GM21529 (cell line): Measurements from ENCODE around the gene IDH3A.

Experiments
- ATAC-seq: cut with Tn5 transposase; IDR thresholded peaks from one replicate; pipeline ENCODE4 v1.9.1; 2021; ENCODE audit not compliant: unreplicated experiment

The IDH3A gene

GRCh38 chr15:78201281-78202190, 52.4 kb downstream of the IDH3A start:
- ATAC-seq: no peak

GRCh38 chr15:78203346-78204225, 54.4 kb downstream of the IDH3A start:
- ATAC-seq: no peak

- ATAC-seq: no peak
These were observed 55.5 kb downstream of the IDH3A start for GRCh38 chr15:78204351-78205309.

- no peak for ATAC-seq
These were observed 56.2 kb downstream of the IDH3A start for GRCh38 chr15:78205337-78205736.

GRCh38 chr15:78205856-78206255, 56.7 kb downstream of the IDH3A start:
- no peak for ATAC-seq

- no peak for ATAC-seq
These were observed 57.4 kb downstream of the IDH3A start for GRCh38 chr15:78206326-78207109.

- no peak for ATAC-seq
These were observed 57.9 kb downstream of the IDH3A start for GRCh38 chr15:78207110-78207458.

- ATAC-seq: no peak
These were observed 58.6 kb downstream of the IDH3A start for GRCh38 chr15:78207641-78208340.

GRCh38 chr15:78208341-78208844, 59.2 kb downstream of the IDH3A start:
- no peak for ATAC-seq

- no peak for ATAC-seq
These were observed 59.9 kb downstream of the IDH3A start for GRCh38 chr15:78208887-78209645.

- ATAC-seq: no peak
These were observed 60.6 kb downstream of the IDH3A start for GRCh38 chr15:78209646-78210348.

GRCh38 chr15:78210349-78210717, 61.2 kb downstream of the IDH3A start:
- no peak for ATAC-seq

- ATAC-seq: no peak
These were observed 62.2 kb downstream of the IDH3A start for GRCh38 chr15:78211189-78211921.

GRCh38 chr15:78212008-78212407, 62.8 kb downstream of the IDH3A start:
- ATAC-seq: no peak

GRCh38 chr15:78212546-78213424, 63.6 kb downstream of the IDH3A start:
- no peak for ATAC-seq

- ATAC-seq: no peak
These were observed 64.2 kb downstream of the IDH3A start for GRCh38 chr15:78213425-78213750.
